Umbilical cord (tissue), 2 donors: ENCODE data around the gene ITIH2. TPM values are rescaled to one million over a fixed set of nuclear protein-coding genes. Genes with fewer than 3 reads are reported as not detected.
"Not testable (repeated sequence)": the region's sequence is repeated elsewhere in the genome, so short reads cannot be mapped to it uniquely, and the experiment has no call there.

ENCODE experiments used
- DNase-seq: peaks from one replicate; pipeline ENCODE4 v3.0.0-alpha.2; 2015; ENCODE audit warnings: low spot score
- total RNA-seq: library from RNA; depleted of rRNA; stranded (reverse); fragments of >200 nt; gene quantifications from one replicate; pipeline ENCODE4 v1.2.3, GENCODE V29; 2014; ENCODE audit warnings: low replicate concordance; ENCODE audit not compliant: insufficient read depth

Gene ITIH2, protein sequence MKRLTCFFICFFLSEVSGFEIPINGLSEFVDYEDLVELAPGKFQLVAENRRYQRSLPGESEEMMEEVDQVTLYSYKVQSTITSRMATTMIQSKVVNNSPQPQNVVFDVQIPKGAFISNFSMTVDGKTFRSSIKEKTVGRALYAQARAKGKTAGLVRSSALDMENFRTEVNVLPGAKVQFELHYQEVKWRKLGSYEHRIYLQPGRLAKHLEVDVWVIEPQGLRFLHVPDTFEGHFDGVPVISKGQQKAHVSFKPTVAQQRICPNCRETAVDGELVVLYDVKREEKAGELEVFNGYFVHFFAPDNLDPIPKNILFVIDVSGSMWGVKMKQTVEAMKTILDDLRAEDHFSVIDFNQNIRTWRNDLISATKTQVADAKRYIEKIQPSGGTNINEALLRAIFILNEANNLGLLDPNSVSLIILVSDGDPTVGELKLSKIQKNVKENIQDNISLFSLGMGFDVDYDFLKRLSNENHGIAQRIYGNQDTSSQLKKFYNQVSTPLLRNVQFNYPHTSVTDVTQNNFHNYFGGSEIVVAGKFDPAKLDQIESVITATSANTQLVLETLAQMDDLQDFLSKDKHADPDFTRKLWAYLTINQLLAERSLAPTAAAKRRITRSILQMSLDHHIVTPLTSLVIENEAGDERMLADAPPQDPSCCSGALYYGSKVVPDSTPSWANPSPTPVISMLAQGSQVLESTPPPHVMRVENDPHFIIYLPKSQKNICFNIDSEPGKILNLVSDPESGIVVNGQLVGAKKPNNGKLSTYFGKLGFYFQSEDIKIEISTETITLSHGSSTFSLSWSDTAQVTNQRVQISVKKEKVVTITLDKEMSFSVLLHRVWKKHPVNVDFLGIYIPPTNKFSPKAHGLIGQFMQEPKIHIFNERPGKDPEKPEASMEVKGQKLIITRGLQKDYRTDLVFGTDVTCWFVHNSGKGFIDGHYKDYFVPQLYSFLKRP
- not detected for total RNA-seq

DNA sequence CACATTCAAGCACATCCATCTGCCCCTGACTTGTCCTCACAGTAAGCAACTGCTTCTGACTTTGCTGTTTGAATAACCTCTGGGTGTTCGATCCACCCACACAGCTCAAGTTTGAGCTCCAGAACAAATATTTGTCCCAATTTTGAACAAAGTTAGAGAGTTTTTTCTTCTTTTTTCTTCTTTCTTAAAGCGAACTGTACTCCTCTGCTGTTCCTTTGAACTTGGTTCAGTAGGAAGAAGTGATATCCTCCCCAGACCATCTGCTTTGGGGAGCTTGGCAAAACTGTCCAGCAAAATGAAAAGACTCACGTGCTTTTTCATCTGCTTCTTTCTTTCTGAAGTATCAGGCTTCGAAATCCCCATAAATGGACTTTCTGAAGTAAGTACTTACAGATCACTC lies at the start of gene ITIH2:
TSS of gene ITIH2 (plus strand) at position 177 of the 400 bp plus-strand sequence. CDS start at position 296, 119 bp downstream.
- peak; percentile 57 for DNase-seq

DNA sequence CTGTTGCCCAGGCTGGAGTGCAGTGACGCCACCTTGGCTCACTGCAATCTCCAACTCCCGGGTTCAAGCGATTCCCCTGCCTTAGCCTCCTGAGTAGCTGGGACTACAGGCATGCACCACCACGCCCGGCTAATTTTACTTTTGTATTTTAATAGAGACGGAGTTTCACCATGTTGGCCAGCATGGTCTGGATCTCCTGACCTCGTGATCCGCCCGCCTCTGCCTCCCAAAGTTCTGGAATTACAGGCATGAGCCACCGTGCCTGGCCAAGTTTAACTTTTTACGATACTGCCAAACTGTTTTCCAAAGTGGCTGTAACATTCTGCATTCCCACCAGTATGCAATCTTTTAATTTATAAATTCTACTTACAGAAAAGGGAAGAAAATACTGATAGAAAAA lies 46.0 kb upstream of the ITIH2 start:
- not testable (repeated sequence) for DNase-seq

GRCh38 chr10:7657552-7657951 lies 45.6 kb upstream of the ITIH2 start:
- no peak for DNase-seq

GRCh38 chr10:7659560-7659959 lies 43.6 kb upstream of the ITIH2 start:
- peak; percentile 19 for DNase-seq

GRCh38 chr10:7662522-7662921 lies 40.6 kb upstream of the ITIH2 start:
- DNase-seq, result no peak

DNA sequence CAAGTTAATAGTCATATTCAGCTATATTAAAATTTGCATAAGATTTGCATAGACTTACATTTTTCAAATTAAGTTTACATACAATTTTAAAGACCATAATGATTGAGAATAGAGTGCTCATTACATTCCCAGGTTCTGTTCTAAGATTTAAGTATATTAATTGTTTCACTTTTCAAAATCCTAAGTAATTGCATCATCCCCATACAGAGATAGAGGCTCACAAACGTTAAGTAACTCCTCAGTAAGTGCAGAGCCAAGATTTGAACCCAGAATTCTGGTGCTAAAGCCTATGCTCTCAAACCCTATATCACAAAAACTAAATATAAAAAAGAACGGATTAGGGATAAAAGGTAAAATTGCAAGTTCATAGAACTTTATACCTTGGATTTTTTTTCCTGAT lies 38.4 kb upstream of the ITIH2 start:
- no peak for DNase-seq

DNA sequence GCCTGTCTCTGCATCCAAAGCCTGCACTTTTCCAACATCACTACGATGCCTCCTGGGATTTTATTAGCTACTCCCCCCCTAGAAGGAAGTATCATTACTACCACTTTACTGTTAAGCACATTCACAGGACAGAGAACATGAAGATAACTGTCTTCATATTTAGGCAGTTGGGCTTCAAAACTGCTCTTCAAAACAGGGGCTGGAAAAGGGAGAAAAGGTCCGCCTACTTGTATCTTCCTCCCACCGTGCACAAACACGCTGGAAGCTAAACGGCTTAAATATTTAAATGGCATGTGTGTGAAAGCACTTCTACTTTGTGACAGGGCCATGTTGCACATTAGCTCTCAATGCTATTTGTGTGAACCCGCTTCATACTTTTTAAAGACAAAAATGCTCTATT lies 37.3 kb upstream of the ITIH2 start:
- peak; percentile 50 for DNase-seq

DNA sequence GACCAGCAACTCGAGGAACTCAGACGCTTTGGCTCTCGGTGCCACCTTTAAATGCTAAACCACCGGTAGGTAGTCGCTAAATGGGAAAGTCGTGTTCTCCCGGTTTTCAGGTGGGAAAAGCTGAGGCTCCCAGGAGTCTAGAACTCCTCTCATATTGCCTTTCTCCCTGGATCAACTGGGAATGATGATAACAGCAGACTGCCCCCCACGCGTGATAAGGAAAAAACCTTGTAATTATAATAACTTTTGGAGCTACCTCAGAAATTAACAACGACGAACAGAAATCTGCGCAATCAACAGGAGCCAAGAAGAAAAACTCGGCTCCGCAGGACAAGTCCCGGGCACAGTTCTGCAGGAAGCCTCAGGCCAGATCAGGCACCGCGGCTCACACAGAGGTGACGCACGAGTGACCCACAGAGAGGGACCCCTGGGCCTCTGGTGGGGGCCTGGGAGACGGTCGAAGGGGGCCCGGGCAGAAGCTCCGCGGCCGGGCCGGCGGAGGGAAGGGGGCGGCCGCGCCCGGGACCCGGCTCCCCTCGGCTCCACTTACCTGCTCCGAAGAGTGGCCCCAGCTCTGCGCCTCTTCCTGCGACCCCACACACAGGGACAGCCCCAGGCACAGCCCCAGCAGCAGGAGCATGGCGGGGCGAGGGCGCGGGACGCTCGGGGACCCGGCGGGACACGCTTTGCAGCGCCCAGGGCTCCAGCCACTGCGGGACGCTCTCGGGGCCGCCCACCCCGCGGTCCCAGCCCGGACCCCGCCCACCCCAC lies 36.7 kb upstream of the ITIH2 start, which contains the start of gene ITIH5:
TSS of gene ITIH5 (minus strand) at position 714 of the 771 bp plus-strand sequence. CDS start at position 640, 74 bp downstream.
- DNase-seq, result no peak

GRCh38 chr10:7667262-7668141 lies 35.6 kb upstream of the ITIH2 start:
- DNase-seq, result no peak

DNA sequence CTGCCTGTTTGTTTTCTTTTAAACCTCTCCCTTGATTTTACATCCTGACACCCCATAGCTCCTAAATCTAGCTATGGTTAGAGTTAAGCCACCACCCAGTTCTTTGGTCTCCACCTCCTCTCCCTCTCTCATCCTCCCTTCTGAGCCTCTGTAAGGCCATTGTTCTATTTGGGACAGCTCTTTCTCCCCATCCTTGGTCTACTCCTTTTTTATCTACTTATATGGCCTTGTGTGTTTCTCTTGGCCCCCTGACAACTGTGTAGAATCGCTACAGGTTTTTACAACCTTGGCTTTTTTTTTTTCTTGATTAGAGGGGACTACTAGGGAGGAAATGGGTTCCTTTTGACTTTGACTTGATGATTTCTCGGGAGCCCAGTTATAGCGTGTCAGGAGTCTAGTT lies 33.0 kb upstream of the ITIH2 start:
- no peak for DNase-seq

GRCh38 chr10:7672341-7673134 lies 30.6 kb upstream of the ITIH2 start:
- DNase-seq, result no peak

GRCh38 chr10:7679256-7679655 lies 23.9 kb upstream of the ITIH2 start:
- DNase-seq, result no peak

DNA sequence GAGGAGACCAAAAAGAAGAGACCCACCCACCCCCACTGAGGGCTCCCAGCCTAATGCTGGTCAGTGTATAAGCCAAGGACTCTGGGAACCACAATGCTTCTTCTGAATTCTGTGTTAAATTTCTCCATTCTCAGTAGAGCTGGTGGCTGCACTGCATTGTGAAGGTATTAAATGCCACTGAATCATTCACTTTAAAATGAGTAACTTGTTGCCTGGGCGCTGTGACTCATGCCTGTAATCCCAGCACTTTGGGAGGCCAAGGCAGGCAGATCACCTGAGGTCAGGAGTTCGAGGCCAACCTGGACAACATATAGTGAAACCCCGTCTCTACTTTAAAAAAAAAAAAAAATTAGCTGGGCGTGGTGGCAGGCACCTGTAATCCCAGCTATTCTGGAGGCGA lies 23.0 kb upstream of the ITIH2 start:
- DNase-seq, result not testable (repeated sequence)

GRCh38 chr10:7686351-7687171 lies 16.6 kb upstream of the ITIH2 start:
- DNase-seq, result no peak

DNA sequence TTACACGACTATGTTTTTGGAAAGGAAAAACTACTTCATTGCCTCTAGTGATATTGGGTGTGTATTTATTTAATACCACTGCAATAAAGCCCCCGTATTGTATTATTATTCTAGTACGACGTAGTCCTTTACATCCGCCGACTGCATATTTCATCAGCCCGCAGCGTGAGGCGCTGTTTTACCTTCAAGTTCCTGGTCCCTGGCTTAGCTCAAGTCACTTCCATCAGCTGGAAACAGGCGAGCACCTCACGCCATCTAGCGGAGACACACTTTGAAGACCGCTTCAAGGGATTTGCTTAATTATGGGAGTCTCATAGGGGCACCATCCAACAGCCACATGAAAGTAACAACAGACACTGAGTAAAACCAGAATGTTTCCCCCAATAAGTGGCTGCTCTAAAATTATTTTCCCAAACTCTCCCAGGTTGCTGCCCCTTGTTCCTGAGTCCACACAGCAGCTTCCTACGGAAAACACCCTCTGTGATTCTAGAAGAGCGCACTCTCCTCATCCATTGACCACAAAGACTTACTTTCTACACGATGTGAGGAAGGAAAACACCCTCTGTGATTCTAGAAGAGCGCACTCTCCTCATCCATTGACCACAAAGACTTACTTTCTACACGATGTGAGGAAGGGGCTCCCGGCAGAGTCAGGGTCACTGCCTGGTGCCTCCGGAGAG lies 15.7 kb upstream of the ITIH2 start:
- peak; percentile 94 for DNase-seq

GRCh38 chr10:7689591-7689990 lies 13.5 kb upstream of the ITIH2 start:
- DNase-seq, result no peak

DNA sequence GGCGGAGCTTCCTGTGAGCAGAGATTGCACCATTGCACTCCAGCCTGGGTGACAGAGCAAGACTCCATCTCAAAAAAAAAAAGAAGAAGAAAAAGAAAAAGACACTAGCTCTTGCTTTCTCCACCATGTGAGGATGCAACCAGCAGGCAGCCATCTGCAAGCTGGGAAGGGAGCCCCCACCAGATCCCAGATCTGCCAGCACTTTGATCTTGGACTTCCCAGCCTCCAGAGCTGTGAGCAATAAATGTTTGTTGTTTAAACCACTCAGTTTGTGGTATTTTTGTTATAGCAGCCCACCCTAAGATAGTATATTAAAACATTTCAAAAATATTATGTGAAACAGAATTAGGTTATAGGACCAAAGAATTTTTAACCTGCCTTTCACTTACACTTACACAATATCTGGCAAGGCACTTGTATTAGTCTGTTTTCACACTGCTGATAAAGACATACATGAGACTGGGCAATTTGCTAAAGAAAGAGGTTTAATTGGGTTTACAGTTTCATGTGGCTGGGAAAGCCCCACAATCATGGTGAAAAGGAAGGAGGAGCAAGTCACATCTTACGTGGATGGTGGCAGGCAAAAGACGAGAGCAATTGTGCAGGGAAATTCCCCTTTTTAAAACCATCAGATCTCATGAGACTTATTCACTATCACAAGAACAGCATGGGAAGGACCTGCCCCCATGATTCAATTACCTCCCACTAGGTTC lies 12.1 kb upstream of the ITIH2 start:
- DNase-seq, result not testable (repeated sequence)
